Stimulated activated CD8-positive, alpha-beta memory T cell treated with anti-CD3 and anti-CD28 coated beads, Interleukin-4, amount 100 ng/mL, for 1 hour (primary cell): ENCODE data around the gene TMC6.
"Not testable (repeated sequence)": the region's sequence is repeated elsewhere in the genome, so short reads cannot be mapped to it uniquely, and the experiment has no call there.

Experiments used
- DNase-seq, 2 donors: peaks; one replicate each; pipeline ENCODE4 v3.0.0-alpha.2; 2020; ENCODE audit warnings: low read depth in 2 of 2, low spot score in 1 of 2

The TMC6 gene

GRCh38 chr17:78154903-78155811 lies 26.6 kb upstream of the TMC6 start:
- no peak for DNase-seq

- no peak for DNase-seq
Measured at GRCh38 chr17:78151514-78152008, 23.0 kb upstream of the TMC6 start.

- no peak for DNase-seq
Measured at GRCh38 chr17:78148286-78149016, 19.9 kb upstream of the TMC6 start.

- DNase-seq = no peak
Measured at GRCh38 chr17:78147315-78147998, 18.9 kb upstream of the TMC6 start.

- no peak for DNase-seq
Measured at GRCh38 chr17:78146881-78147280, 18.3 kb upstream of the TMC6 start.

GRCh38 chr17:78146471-78146869 lies 17.9 kb upstream of the TMC6 start:
- DNase-seq = no peak

GRCh38 chr17:78144736-78145641 lies 16.4 kb upstream of the TMC6 start:
- DNase-seq = no peak

- no peak for DNase-seq
Measured at GRCh38 chr17:78144147-78144719, 15.7 kb upstream of the TMC6 start.

- DNase-seq = no peak
Measured at GRCh38 chr17:78143214-78144146, 14.9 kb upstream of the TMC6 start.

GRCh38 chr17:78142119-78142861 lies 13.7 kb upstream of the TMC6 start:
- no peak for DNase-seq

- DNase-seq = no peak
Measured at GRCh38 chr17:78141437-78142118, 13.0 kb upstream of the TMC6 start.

GRCh38 chr17:78140169-78141051 lies 11.9 kb upstream of the TMC6 start:
- peak; percentile 74 to 85 for DNase-seq

- DNase-seq = not testable (repeated sequence)
Measured at GRCh38 chr17:78139861-78140168, 11.3 kb upstream of the TMC6 start.

GRCh38 chr17:78138204-78139060 lies 9.9 kb upstream of the TMC6 start:
- no peak for DNase-seq

GRCh38 chr17:78137392-78138203 lies 9.0 kb upstream of the TMC6 start:
- DNase-seq = no peak
